HG02610 (cell line): ENCODE measurements around the gene ZDHHC11.
"Not testable (repeated sequence)": the region's sequence is repeated elsewhere in the genome, so short reads cannot be mapped to it uniquely, and the experiment has no call there.

ENCODE experiments used
- ATAC-seq: cut with Tn5 transposase; IDR thresholded peaks from one replicate; pipeline ENCODE4 v1.9.1; 2021; ENCODE audit warnings: mild to moderate bottlenecking, moderate library complexity; ENCODE audit not compliant: unreplicated experiment

The ZDHHC11 gene

GRCh38 chr5:763998-764781, 86.6 kb downstream of the ZDHHC11 start:
- no peak for ATAC-seq

GRCh38 chr5:763397-763796, 87.4 kb downstream of the ZDHHC11 start:
- no peak for ATAC-seq

- not testable (repeated sequence) for ATAC-seq
Observed at GRCh38 chr5:762996-763395, 87.8 kb downstream of the ZDHHC11 start.

GRCh38 chr5:761854-762710, 88.7 kb downstream of the ZDHHC11 start:
- no peak for ATAC-seq

GRCh38 chr5:761059-761771, 89.6 kb downstream of the ZDHHC11 start:
- no peak for ATAC-seq

- ATAC-seq = no peak
Observed at GRCh38 chr5:760363-761058, 90.3 kb downstream of the ZDHHC11 start.

- no peak for ATAC-seq
Observed at GRCh38 chr5:759781-760362, 90.9 kb downstream of the ZDHHC11 start.

GRCh38 chr5:759111-759751, 91.6 kb downstream of the ZDHHC11 start:
- no peak for ATAC-seq

- no peak for ATAC-seq
Observed at GRCh38 chr5:758698-759053, 92.1 kb downstream of the ZDHHC11 start.

GRCh38 chr5:757931-758697, 92.7 kb downstream of the ZDHHC11 start:
- no peak for ATAC-seq

GRCh38 chr5:757346-757930, 93.3 kb downstream of the ZDHHC11 start:
- no peak for ATAC-seq

- no peak for ATAC-seq
Observed at GRCh38 chr5:756865-757345, 93.9 kb downstream of the ZDHHC11 start.

GRCh38 chr5:756171-756570, 94.6 kb downstream of the ZDHHC11 start:
- ATAC-seq = no peak

GRCh38 chr5:754143-754632, 96.6 kb downstream of the ZDHHC11 start:
- not testable (repeated sequence) for ATAC-seq

- ATAC-seq = not testable (repeated sequence)
Observed at GRCh38 chr5:753567-754142, 97.1 kb downstream of the ZDHHC11 start.

GRCh38 chr5:752532-753115, 98.2 kb downstream of the ZDHHC11 start:
- ATAC-seq = not testable (repeated sequence)

- not testable (repeated sequence) for ATAC-seq
Observed at GRCh38 chr5:751992-752391, 98.8 kb downstream of the ZDHHC11 start.

- ATAC-seq = no peak
Observed at GRCh38 chr5:751496-751895, 99.3 kb downstream of the ZDHHC11 start.
